ENCODE measurements around the gene DCXR. TPM values are rescaled to one million over a fixed set of nuclear protein-coding genes. Genes with fewer than 3 reads are reported as not detected.

DCXR gene
- total and polyA plus RNA-seq, 2 of the 13 experiments (the other 11 are each of a cell fraction or from before 2014, with no cell fraction given): 287 to 311 TPM

DNA sequence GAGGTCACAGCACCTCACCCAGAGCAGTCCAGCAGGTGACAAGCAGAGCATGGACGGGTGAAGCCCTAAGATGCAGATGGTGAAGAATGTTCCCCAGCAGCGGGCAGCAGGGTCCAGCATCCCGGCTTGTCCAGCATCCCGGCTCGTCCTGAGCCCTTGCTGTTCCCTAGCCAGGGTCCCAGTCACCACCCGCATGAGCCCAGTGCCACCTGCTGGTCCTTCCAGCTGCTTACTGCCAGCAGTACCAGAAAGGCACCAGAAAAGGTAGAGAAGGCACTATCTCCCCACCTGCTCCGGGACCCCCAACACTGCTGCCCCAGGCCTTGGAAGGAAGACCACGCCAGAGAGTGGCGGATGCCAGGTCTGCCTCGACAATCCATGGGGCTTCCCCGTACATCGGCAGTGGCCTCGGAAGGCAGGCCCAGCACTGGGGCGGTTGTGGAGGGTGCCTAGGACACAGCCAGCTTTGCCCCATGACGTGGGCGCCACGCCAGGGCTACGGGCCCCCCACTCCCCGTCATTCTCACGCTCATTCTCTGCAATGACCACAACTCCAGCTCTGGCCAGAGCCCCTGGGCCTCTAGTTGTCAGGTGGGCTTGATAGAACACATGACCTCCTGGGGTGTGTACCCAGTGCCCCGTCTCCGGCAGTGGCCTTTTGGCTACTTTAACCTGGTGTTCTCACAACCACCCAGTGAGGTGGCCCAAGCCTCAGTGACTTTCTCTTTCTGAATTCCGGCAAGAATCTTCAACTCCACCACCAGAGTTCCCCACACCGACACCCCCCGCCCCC, 16.2 kb downstream of the DCXR start (continued):
- TF ChIP-seq, protein P1, sequence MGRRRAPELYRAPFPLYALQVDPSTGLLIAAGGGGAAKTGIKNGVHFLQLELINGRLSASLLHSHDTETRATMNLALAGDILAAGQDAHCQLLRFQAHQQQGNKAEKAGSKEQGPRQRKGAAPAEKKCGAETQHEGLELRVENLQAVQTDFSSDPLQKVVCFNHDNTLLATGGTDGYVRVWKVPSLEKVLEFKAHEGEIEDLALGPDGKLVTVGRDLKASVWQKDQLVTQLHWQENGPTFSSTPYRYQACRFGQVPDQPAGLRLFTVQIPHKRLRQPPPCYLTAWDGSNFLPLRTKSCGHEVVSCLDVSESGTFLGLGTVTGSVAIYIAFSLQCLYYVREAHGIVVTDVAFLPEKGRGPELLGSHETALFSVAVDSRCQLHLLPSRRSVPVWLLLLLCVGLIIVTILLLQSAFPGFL (CRISPR knock-in tag; IDR thresholded peaks at IDR 0.05): 0 out of 2 replicates have a peak, but pooled peaks have one; percentile 24
- no peak for TF ChIP-seq KAT2B (IDR thresholded peaks at IDR 0.05; ENCODE audit: borderline replicate concordance, low read depth, low read length)
- TF ChIP-seq, protein P2, sequence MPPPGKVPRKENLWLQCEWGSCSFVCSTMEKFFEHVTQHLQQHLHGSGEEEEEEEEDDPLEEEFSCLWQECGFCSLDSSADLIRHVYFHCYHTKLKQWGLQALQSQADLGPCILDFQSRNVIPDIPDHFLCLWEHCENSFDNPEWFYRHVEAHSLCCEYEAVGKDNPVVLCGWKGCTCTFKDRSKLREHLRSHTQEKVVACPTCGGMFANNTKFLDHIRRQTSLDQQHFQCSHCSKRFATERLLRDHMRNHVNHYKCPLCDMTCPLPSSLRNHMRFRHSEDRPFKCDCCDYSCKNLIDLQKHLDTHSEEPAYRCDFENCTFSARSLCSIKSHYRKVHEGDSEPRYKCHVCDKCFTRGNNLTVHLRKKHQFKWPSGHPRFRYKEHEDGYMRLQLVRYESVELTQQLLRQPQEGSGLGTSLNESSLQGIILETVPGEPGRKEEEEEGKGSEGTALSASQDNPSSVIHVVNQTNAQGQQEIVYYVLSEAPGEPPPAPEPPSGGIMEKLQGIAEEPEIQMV (CRISPR knock-in tag; IDR thresholded peaks at IDR 0.05; ENCODE audit: low read depth): 0 out of 2 replicates have a peak, but pooled peaks have one; percentile 68
- TF ChIP-seq SRSF4 (IDR thresholded peaks at IDR 0.05; ENCODE audit: low read depth, low read length, poor library complexity, severe bottlenecking): no peak
- no peak for TF ChIP-seq SOX13 (IDR thresholded peaks at IDR 0.05)
- TF ChIP-seq SOX13 (CRISPR knock-in tag; conservative IDR thresholded peaks at IDR 0.05 in 1 of 2, IDR thresholded peaks at IDR 0.05 in 1 of 2): peak in 1 of 2 experiments; percentile 25; a peak in 1 of 4 replicates
- no peak for TF ChIP-seq DNMT1 (CRISPR knock-in tag; IDR thresholded peaks at IDR 0.05)
- TF ChIP-seq ARNT2 (CRISPR knock-in tag; IDR thresholded peaks at IDR 0.05; ENCODE audit: low read depth): peak; percentile 79; the same call in 1 of the 2 replicates
- TF ChIP-seq, protein P3, sequence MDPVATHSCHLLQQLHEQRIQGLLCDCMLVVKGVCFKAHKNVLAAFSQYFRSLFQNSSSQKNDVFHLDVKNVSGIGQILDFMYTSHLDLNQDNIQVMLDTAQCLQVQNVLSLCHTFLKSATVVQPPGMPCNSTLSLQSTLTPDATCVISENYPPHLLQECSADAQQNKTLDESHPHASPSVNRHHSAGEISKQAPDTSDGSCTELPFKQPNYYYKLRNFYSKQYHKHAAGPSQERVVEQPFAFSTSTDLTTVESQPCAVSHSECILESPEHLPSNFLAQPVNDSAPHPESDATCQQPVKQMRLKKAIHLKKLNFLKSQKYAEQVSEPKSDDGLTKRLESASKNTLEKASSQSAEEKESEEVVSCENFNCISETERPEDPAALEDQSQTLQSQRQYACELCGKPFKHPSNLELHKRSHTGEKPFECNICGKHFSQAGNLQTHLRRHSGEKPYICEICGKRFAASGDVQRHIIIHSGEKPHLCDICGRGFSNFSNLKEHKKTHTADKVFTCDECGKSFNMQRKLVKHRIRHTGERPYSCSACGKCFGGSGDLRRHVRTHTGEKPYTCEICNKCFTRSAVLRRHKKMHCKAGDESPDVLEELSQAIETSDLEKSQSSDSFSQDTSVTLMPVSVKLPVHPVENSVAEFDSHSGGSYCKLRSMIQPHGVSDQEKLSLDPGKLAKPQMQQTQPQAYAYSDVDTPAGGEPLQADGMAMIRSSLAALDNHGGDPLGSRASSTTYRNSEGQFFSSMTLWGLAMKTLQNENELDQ (CRISPR knock-in tag; IDR thresholded peaks at IDR 0.05; ENCODE audit: borderline replicate concordance): peak; percentile 56; the same call in 1 of the 2 replicates
- no peak for TF ChIP-seq MAFF (IDR thresholded peaks at IDR 0.05; ENCODE audit: low read depth, low read length)
- TF ChIP-seq LCORL (IDR thresholded peaks at IDR 0.05): no peak
- peak; percentile 81 for TF ChIP-seq LCORL (CRISPR knock-in tag; IDR thresholded peaks at IDR 0.05)
- peak; percentile 54; the same call in 1 of the 2 replicates for TF ChIP-seq KAT8 (CRISPR knock-in tag; IDR thresholded peaks at IDR 0.05)
- TF ChIP-seq ZNF883 (CRISPR knock-in tag; IDR thresholded peaks at IDR 0.05; ENCODE audit: not compliant biosample characterization): no peak
- TF ChIP-seq, protein P4, sequence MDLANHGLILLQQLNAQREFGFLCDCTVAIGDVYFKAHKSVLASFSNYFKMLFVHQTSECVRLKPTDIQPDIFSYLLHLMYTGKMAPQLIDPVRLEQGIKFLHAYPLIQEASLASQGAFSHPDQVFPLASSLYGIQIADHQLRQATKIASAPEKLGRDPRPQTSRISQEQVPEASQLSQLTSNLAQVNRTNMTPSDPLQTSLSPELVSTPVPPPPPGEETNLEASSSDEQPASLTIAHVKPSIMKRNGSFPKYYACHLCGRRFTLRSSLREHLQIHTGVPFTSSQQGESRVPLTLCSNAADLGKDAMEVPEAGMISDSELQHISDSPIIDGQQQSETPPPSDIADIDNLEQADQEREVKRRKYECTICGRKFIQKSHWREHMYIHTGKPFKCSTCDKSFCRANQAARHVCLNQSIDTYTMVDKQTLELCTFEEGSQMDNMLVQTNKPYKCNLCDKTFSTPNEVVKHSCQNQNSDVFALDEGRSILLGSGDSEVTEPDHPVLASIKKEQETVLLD (CRISPR knock-in tag; IDR thresholded peaks at IDR 0.05; ENCODE audit: low read depth): no peak
- TF ChIP-seq RAD21 (CRISPR knock-in tag; IDR thresholded peaks at IDR 0.05): peak; percentile 98
- 0 out of 2 replicates have a peak, but pooled peaks have one; percentile 26 for TF ChIP-seq ZNF737 (CRISPR knock-in tag; IDR thresholded peaks at IDR 0.05; ENCODE audit: borderline replicate concordance)
- TF ChIP-seq ZNF792 (CRISPR knock-in tag; IDR thresholded peaks at IDR 0.05): peak; percentile 51; the same call in 1 of the 2 replicates
- TF ChIP-seq MBD4 (IDR thresholded peaks at IDR 0.05; ENCODE audit: borderline replicate concordance, low read length): no peak
- TF ChIP-seq SMAD3 (CRISPR knock-in tag; IDR thresholded peaks at IDR 0.05): peak; percentile 21; the same call in 1 of the 2 replicates
- TF ChIP-seq ZNF768 (CRISPR knock-in tag; IDR thresholded peaks at IDR 0.05): peak; percentile 88
- TF ChIP-seq POGZ (CRISPR knock-in tag; IDR thresholded peaks at IDR 0.05): no peak
- TF ChIP-seq ETV5 (CRISPR knock-in tag; IDR thresholded peaks at IDR 0.05; ENCODE audit: borderline replicate concordance): peak; percentile 14; the same call in 1 of the 2 replicates
